ENCODE measurements around the gene CNOT2. TPM values are rescaled to one million over a fixed set of nuclear protein-coding genes. Genes with fewer than 3 reads are reported as not detected.

CNOT2 gene
- total and polyA plus RNA-seq, 11 donors, result 15.5 to 63.7 (median 36.9) TPM

- H3K4me1 ChIP-seq, result peaks cover 0 to 30% (median 10%) of the 10 kb centered on the region in 12 donors
- ATAC-seq, result peak in 1 of 4 donors; percentile 3
- H3K9me3 ChIP-seq, result no peaks in the 10 kb centered on the region
- H3K4me3 ChIP-seq, result peak overlapping the region; percentile 39 to 87 (median 74)
- peaks cover 0 to 21% (median 0%) of the 10 kb centered on the region in 9 donors for H3K27me3 ChIP-seq
- peak overlapping the region in 8 of 12 donors; percentile 9 to 58 (median 50) for H3K27ac ChIP-seq
- no peaks in the 10 kb centered on the region for H3K36me3 ChIP-seq
- 7 to 12% (median 8%) methylated on average over 21 of the region's 21 CpGs for WGBS, 4 donors
- DNase-seq, result no peak
- intact Hi-C loops (cut with DNase I), result loop anchor here in 8 of 10 donors (2.0 to 10.0 kb wide), 8 partner anchors 123 to 473 kb away; partner anchors contain the start of gene CNOT2 (in 6 of the 8)
- no peak for TF ChIP-seq POLR2A (IDR thresholded peaks at IDR 0.05)
- TF ChIP-seq CTCF (IDR thresholded peaks at IDR 0.05), result no peak
Measured at GRCh38 chr12:70367258-70368141, 124.3 kb downstream of the CNOT2 start.

- no peaks in the 10 kb centered on the region for H3K36me3 ChIP-seq
- TF ChIP-seq CTCF (IDR thresholded peaks at IDR 0.05) (no peak), POLR2A (IDR thresholded peaks at IDR 0.05) (no peak)
- WGBS, 4 donors, result 94 to 96% (median 95%) methylated on average over 3 of the region's 3 CpGs
- peaks cover 0 to 10% (median 0%) of the 10 kb centered on the region in 12 donors for H3K4me1 ChIP-seq
- DNase-seq, result no peak
- peaks cover 0 to 3% (median 0%) of the 10 kb centered on the region in 12 donors for H3K9me3 ChIP-seq
- no peak overlapping the region for H3K27ac ChIP-seq
- intact Hi-C loops (cut with DNase I), result loop anchor here in 1 of 10 donors (10.0 kb wide), 1 partner anchor 478 kb away; no protein-coding TSS in a partner anchor
- H3K4me3 ChIP-seq, result no peak overlapping the region
- no peaks in the 10 kb centered on the region for H3K27me3 ChIP-seq
- ATAC-seq, result no peak
Measured at GRCh38 chr12:70372881-70373280, 129.6 kb downstream of the CNOT2 start.

GRCh38 chr12:70379846-70380245 lies 136.6 kb downstream of the CNOT2 start:
- H3K36me3 ChIP-seq, result no peaks in the 10 kb centered on the region
- intact Hi-C loops (cut with DNase I), result loop anchor here in 1 of 10 donors (10.0 kb wide), 1 partner anchor 485 kb away; no protein-coding TSS in a partner anchor
- TF ChIP-seq CTCF (IDR thresholded peaks at IDR 0.05) (no peak), POLR2A (IDR thresholded peaks at IDR 0.05) (no peak)
- no peak for DNase-seq
- 85 to 91% (median 87%) methylated on average over 1 of the region's 1 CpG for WGBS, 4 donors
- no peak for ATAC-seq
- H3K4me3 ChIP-seq, result no peak overlapping the region
- H3K9me3 ChIP-seq, result peaks cover 0 to 13% (median 0%) of the 10 kb centered on the region in 12 donors
- H3K4me1 ChIP-seq, result no peaks in the 10 kb centered on the region
- H3K27ac ChIP-seq, result no peak overlapping the region
- H3K27me3 ChIP-seq, result no peaks in the 10 kb centered on the region

- no peak for TF ChIP-seq CTCF (IDR thresholded peaks at IDR 0.05)
- no peak for TF ChIP-seq POLR2A (IDR thresholded peaks at IDR 0.05)
- DNase-seq, result no peak
- intact Hi-C loops (cut with DNase I), result no loop called here
- H3K27ac ChIP-seq, result no peak overlapping the region
- no peaks in the 10 kb centered on the region for H3K4me1 ChIP-seq
- H3K4me3 ChIP-seq, result no peak overlapping the region
- no peaks in the 10 kb centered on the region for H3K36me3 ChIP-seq
- no peaks in the 10 kb centered on the region for H3K27me3 ChIP-seq
- ATAC-seq, result no peak
- peaks cover 0 to 8% (median 0%) of the 10 kb centered on the region in 12 donors for H3K9me3 ChIP-seq
- WGBS, 4 donors, result 96 to 98% (median 97%) methylated on average over 4 of the region's 4 CpGs
Measured at GRCh38 chr12:70383484-70383883, 140.3 kb downstream of the CNOT2 start.

Data from heart left ventricle (tissue), 16 donors.